Hepatocyte (in vitro differentiated cells): ENCODE data around the gene HHATL. TPM values are rescaled to one million over a fixed set of nuclear protein-coding genes. Genes with fewer than 3 reads are reported as not detected.

Experiments used
- DNase-seq: peaks from one replicate; pipeline ENCODE4 v3.0.0-alpha.2; 2016; ENCODE audit warnings: low spot score
- H2AFZ ChIP-seq: fragments of 200-600 bp; sonication (generic); 2 replicates; pipeline ENCODE4 v1.6.0; 2016; ENCODE audit warnings: antibody characterized with exemption, mild to moderate bottlenecking
- H3K27ac ChIP-seq: fragments of 200-600 bp; sonication (generic); 2 replicates; pipeline ENCODE4 v1.5.1; 2016; ENCODE audit warnings: mild to moderate bottlenecking
- H3K27me3 ChIP-seq: fragments of 200-600 bp; sonication (generic); 2 replicates; pipeline ENCODE4 v1.6.1; 2016
- H3K36me3 ChIP-seq: fragments of 200-600 bp; sonication (generic); replicated peaks from 2 replicates; pipeline ENCODE4 v1.5.1; 2016; ENCODE audit warnings: low read depth; ENCODE audit not compliant: insufficient read depth
- H3K4me1 ChIP-seq: fragments of 200-600 bp; sonication (generic); 2 replicates; pipeline ENCODE4 v1.5.1; 2016; ENCODE audit warnings: mild to moderate bottlenecking, moderate library complexity; ENCODE audit not compliant: insufficient read depth
- H3K4me2 ChIP-seq: fragments of 200-600 bp; sonication (generic); 2 replicates; pipeline ENCODE4 v1.6.0; 2016
- H3K4me3 ChIP-seq: fragments of 200-600 bp; sonication (generic); 2 replicates; pipeline ENCODE4 v1.5.1; 2016; ENCODE audit warnings: mild to moderate bottlenecking
- H3K79me2 ChIP-seq: fragments of 200-600 bp; sonication (generic); 2 replicates; pipeline ENCODE4 v1.6.0; 2017; ENCODE audit warnings: mild to moderate bottlenecking
- H3K9me2 ChIP-seq: fragments of 200-600 bp; sonication (generic); replicated peaks from 2 replicates; pipeline ENCODE4 v1.6.0; 2017; ENCODE audit warnings: mild to moderate bottlenecking; ENCODE audit not compliant: insufficient read depth
- H3K9me3 ChIP-seq: fragments of 200-600 bp; sonication (generic); 2 replicates; pipeline ENCODE4 v1.5.1; 2016; ENCODE audit warnings: low read depth, mild to moderate bottlenecking
- H4K20me1 ChIP-seq: fragments of 200-600 bp; sonication (generic); 2 replicates; pipeline ENCODE4 v1.6.0; 2016; ENCODE audit warnings: mild to moderate bottlenecking; ENCODE audit not compliant: insufficient read depth, poor library complexity, severe bottlenecking
- CTCF ChIP-seq: fragments of 200-600 bp; sonication (generic); IDR thresholded peaks from 2 replicates; pipeline ENCODE4 v1.5.1; 2016; ENCODE audit warnings: antibody characterized with exemption, mild to moderate bottlenecking; ENCODE audit not compliant: poor library complexity
- EZH2 ChIP-seq: fragments of 200-600 bp; sonication (generic); IDR thresholded peaks from 2 replicates; pipeline ENCODE4 v1.6.1; 2016; ENCODE audit warnings: antibody characterized with exemption, mild to moderate bottlenecking, borderline replicate concordance
- EZH2phosphoT487 ChIP-seq: fragments of 200-600 bp; sonication (generic); IDR thresholded peaks from one replicate; pipeline ENCODE4 v1.6.1; 2018; ENCODE audit warnings: antibody characterized with exemption, mild to moderate bottlenecking, low read depth, moderate library complexity; ENCODE audit not compliant: unreplicated experiment, severe bottlenecking
- WGBS: methylation state at CpG from one replicate; pipeline ENCODE4 v1.1.6; 2016; ENCODE audit warnings: low lambda C conversion rate; ENCODE audit errors: missing lambda C conversion rate; 5-methylcytosine and 5-hydroxymethylcytosine counted together
- polyA plus RNA-seq: library from polyadenylated mRNA; unstranded; fragments of >200 nt; fragmentation: Nextera tagmentation; extraction: Ambion mirVana; gene quantifications from 2 replicates; pipeline ENCODE4 v1.2.1, GENCODE V29; 2016
- total RNA-seq: library from RNA; depleted of rRNA; stranded (reverse); fragments of >200 nt; gene quantifications from 2 replicates; pipeline ENCODE4 v1.2.3, GENCODE V29; 2014

HHATL gene
- total and polyA plus RNA-seq, 2 experiments from 2014 or later: not detected

GRCh38 chr3:42733501-42734262 lies 31.1 kb upstream of the HHATL start:
- DNase-seq: no peak
- H3K4me3 ChIP-seq: no peak overlapping the region
- no peaks in the 10 kb centered on the region for H4K20me1 ChIP-seq
- WGBS: 85% methylated on average over 13 of the region's 13 CpGs
- H3K36me3 ChIP-seq: no peaks in the 10 kb centered on the region
- no peak overlapping the region for H2AFZ ChIP-seq
- H3K27me3 ChIP-seq: no peaks in the 10 kb centered on the region
- H3K9me2 ChIP-seq: no peaks in the 10 kb centered on the region
- no peak overlapping the region for H3K27ac ChIP-seq
- no peak for TF ChIP-seq EZH2phosphoT487
- no peaks in the 10 kb centered on the region for H3K9me3 ChIP-seq
- H3K4me1 ChIP-seq: no peaks in the 10 kb centered on the region
- no peaks in the 10 kb centered on the region for H3K79me2 ChIP-seq
- H3K4me2 ChIP-seq: no peak overlapping the region

- no peak for DNase-seq
- H3K4me2 ChIP-seq: no peak overlapping the region
- H3K4me1 ChIP-seq: no peaks in the 10 kb centered on the region
- no peaks in the 10 kb centered on the region for H3K36me3 ChIP-seq
- TF ChIP-seq EZH2 (no peak), CTCF (peak; percentile 8)
- no peaks in the 10 kb centered on the region for H3K79me2 ChIP-seq
- no peak overlapping the region for H3K27ac ChIP-seq
- 81% methylated on average over 9 of the region's 9 CpGs for WGBS
- H2AFZ ChIP-seq: no peak overlapping the region
- H3K9me2 ChIP-seq: no peaks in the 10 kb centered on the region
- no peak overlapping the region for H3K4me3 ChIP-seq
- H3K9me3 ChIP-seq: no peaks in the 10 kb centered on the region
- no peaks in the 10 kb centered on the region for H3K27me3 ChIP-seq
- no peaks in the 10 kb centered on the region for H4K20me1 ChIP-seq
These were observed 30.3 kb upstream of the HHATL start for GRCh38 chr3:42732829-42733459.

- WGBS: 82% methylated on average over 4 of the region's 4 CpGs
- no peak overlapping the region for H3K27ac ChIP-seq
- no peaks in the 10 kb centered on the region for H3K79me2 ChIP-seq
- no peak for DNase-seq
- no peak overlapping the region for H3K4me2 ChIP-seq
- H3K27me3 ChIP-seq: no peaks in the 10 kb centered on the region
- no peaks in the 10 kb centered on the region for H3K36me3 ChIP-seq
- no peaks in the 10 kb centered on the region for H3K9me2 ChIP-seq
- no peaks in the 10 kb centered on the region for H3K4me1 ChIP-seq
- H3K4me3 ChIP-seq: no peak overlapping the region
- no peaks in the 10 kb centered on the region for H3K9me3 ChIP-seq
- no peak overlapping the region for H2AFZ ChIP-seq
- H4K20me1 ChIP-seq: no peaks in the 10 kb centered on the region
- TF ChIP-seq EZH2: no peak
- TF ChIP-seq CTCF: no peak
- TF ChIP-seq EZH2phosphoT487: no peak
These were observed 29.7 kb upstream of the HHATL start for GRCh38 chr3:42732196-42732828.

GRCh38 chr3:42731476-42732195 lies 29.0 kb upstream of the HHATL start:
- Histone ChIP-seq H3K79me2 (no peaks in the 10 kb centered on the region), H3K4me2 (no peak overlapping the region), H3K9me3 (no peaks in the 10 kb centered on the region), H3K27ac (no peak overlapping the region), H2AFZ (no peak overlapping the region), H3K27me3 (no peaks in the 10 kb centered on the region), H3K4me1 (no peaks in the 10 kb centered on the region), H3K9me2 (no peaks in the 10 kb centered on the region), H3K36me3 (no peaks in the 10 kb centered on the region), H3K4me3 (no peak overlapping the region), H4K20me1 (no peaks in the 10 kb centered on the region)
- DNase-seq: no peak
- WGBS: 91% methylated on average over 6 of the region's 6 CpGs
- TF ChIP-seq EZH2 (no peak), EZH2phosphoT487 (no peak)
